ENCODE results near the gene KLHL29. TPM values are rescaled to one million over a fixed set of nuclear protein-coding genes. Genes with fewer than 3 reads are reported as not detected.

KLHL29 gene
- total RNA-seq, 1 experiment from 2014 or later, result 16.7 TPM

DNA sequence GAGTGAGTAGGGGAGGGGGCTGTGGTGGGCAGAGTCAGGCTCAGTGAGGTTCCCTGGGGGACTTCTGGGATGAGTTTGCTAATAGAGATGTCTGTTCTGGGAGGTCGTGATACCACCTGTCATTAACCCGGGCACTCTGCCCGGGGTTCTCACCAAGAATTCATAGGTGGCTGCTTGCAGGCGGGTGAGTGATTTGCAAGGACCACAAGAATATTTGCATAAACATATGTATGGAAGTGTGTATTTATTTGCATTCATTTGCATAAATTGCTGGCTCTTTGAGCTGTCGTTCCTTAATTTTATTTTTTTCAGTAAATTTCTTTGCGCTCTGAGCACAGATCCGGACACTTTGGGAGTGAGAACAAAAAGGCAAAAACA lies 282.0 kb downstream of the KLHL29 start (continued):
- TF ChIP-seq YY1 (IDR thresholded peaks at IDR 0.05; ENCODE audit: extremely low read depth, insufficient replicate concordance, low read depth, low read length), result no peak
- no peak for TF ChIP-seq TCF7L2 (IDR thresholded peaks at IDR 0.05; ENCODE audit: borderline replicate concordance, extremely low read depth, insufficient read depth, insufficient read length)
- TF ChIP-seq EZH2 (IDR thresholded peaks at IDR 0.05), result no peak
- TF ChIP-seq SP1 (IDR thresholded peaks at IDR 0.05; ENCODE audit: low read depth), result no peak
- TF ChIP-seq CEBPB (IDR thresholded peaks at IDR 0.05; ENCODE audit: low read depth), result no peak
- TF ChIP-seq SIN3A (IDR thresholded peaks at IDR 0.05; ENCODE audit: low read depth), result no peak

DNA sequence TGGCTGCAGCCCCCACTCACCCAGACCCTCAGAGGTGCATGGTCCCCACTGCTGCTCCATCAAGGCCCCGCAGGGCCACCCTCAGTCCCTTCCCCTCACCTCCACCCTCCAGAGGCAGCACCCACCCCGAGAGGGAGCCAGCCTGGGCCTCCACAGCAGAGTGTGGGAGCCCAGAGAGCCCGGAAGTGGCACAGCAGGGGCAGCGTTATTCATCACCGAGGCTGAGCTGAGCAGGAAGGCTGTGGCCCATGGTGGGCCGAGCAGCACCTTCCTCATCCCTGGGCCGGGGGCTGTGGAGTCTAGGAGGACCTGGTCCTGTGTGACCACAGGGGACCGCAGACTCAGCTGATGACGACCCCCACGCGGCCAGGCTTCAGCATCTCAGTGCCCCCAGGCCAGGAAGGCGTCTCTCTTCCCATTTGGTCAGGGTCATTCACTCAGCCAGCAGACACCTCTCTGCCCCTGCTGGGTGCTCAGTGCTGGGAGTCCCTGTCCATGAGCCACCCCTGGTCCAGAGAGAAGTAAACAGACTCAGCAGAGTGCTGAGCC lies 283.9 kb downstream of the KLHL29 start:
- Histone ChIP-seq H3K4me3 (replicated peaks in 1 of 2; ENCODE audit: low read depth in 1 of 2, low read length in 2 of 2) (no peak overlapping the region), H2AFZ (ENCODE audit: low read depth, low read length, poor library complexity, severe bottlenecking) (no peak overlapping the region), H4K20me1 (ENCODE audit: insufficient read depth) (no peaks in the 10 kb centered on the region), H3K4me2 (ENCODE audit: low read length) (no peak overlapping the region), H3K27me3 (ENCODE audit: insufficient read depth, low read length) (no peaks in the 10 kb centered on the region), H3K36me3 (ENCODE audit: control insufficient read depth in 1 of 2, insufficient read depth in 2 of 2, low read length in 2 of 2) (no peaks in the 10 kb centered on the region), H3K9ac (ENCODE audit: low read length) (no peak overlapping the region), H3K9me2 (ENCODE audit: insufficient read depth) (no peaks in the 10 kb centered on the region), H3K27ac (ENCODE audit: low read depth, low read length) (no peak overlapping the region), H3K79me2 (ENCODE audit: insufficient read depth, low read length) (no peaks in the 10 kb centered on the region), H3K4me1 (ENCODE audit: control insufficient read depth in 1 of 2, insufficient read depth in 2 of 2, low read length in 2 of 2) (no peaks in the 10 kb centered on the region), H3K9me3 (ENCODE audit: control insufficient read depth in 1 of 2, insufficient read depth in 1 of 2, low read depth in 1 of 2, low read length in 2 of 2) (no peaks in the 10 kb centered on the region)
- ChIA-PET CTCF (no interaction called here), RAD21 (ENCODE audit: low non-redundant PET in 1 of 2, low total read pairs in 2 of 2, uncharacterized antibody in 2 of 2, unreplicated experiment in 2 of 2) (no interaction called here), POLR2A (no interaction called here)
- no TSS peak for BruUV-seq (replicated peaks)
- ATAC-seq (no peak), DNase-seq (ENCODE audit: low read depth, low spot score) (no peak)
- intact Hi-C loops (cut with micrococcal nuclease), result no loop called here
- TF ChIP-seq, protein P1, sequence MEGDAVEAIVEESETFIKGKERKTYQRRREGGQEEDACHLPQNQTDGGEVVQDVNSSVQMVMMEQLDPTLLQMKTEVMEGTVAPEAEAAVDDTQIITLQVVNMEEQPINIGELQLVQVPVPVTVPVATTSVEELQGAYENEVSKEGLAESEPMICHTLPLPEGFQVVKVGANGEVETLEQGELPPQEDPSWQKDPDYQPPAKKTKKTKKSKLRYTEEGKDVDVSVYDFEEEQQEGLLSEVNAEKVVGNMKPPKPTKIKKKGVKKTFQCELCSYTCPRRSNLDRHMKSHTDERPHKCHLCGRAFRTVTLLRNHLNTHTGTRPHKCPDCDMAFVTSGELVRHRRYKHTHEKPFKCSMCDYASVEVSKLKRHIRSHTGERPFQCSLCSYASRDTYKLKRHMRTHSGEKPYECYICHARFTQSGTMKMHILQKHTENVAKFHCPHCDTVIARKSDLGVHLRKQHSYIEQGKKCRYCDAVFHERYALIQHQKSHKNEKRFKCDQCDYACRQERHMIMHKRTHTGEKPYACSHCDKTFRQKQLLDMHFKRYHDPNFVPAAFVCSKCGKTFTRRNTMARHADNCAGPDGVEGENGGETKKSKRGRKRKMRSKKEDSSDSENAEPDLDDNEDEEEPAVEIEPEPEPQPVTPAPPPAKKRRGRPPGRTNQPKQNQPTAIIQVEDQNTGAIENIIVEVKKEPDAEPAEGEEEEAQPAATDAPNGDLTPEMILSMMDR (IDR thresholded peaks at IDR 0.05 in 2 of 3, conservative IDR thresholded peaks at IDR 0.05 in 1 of 3; ENCODE audit: borderline replicate concordance in 1 of 3, insufficient read depth in 1 of 3, low read depth in 2 of 3, low read length in 2 of 3), result no peak
- TF ChIP-seq POLR2AphosphoS5 (IDR thresholded peaks at IDR 0.05; ENCODE audit: low read depth, low read length) (no peak), ZFX (IDR thresholded peaks at IDR 0.05) (no peak), SIN3A (IDR thresholded peaks at IDR 0.05; ENCODE audit: low read depth) (no peak), EZH2 (IDR thresholded peaks at IDR 0.05) (no peak), ELF1 (IDR thresholded peaks at IDR 0.05; ENCODE audit: borderline replicate concordance, low read depth) (no peak), EZH2phosphoT487 (IDR thresholded peaks at IDR 0.05; ENCODE audit: borderline replicate concordance) (no peak), YY1 (IDR thresholded peaks at IDR 0.05; ENCODE audit: extremely low read depth, insufficient replicate concordance, low read depth, low read length) (no peak), JUND (IDR thresholded peaks at IDR 0.05) (no peak), ZNF274 (IDR thresholded peaks at IDR 0.05; ENCODE audit: low read depth, low read length) (no peak)
- TF ChIP-seq, protein P2, sequence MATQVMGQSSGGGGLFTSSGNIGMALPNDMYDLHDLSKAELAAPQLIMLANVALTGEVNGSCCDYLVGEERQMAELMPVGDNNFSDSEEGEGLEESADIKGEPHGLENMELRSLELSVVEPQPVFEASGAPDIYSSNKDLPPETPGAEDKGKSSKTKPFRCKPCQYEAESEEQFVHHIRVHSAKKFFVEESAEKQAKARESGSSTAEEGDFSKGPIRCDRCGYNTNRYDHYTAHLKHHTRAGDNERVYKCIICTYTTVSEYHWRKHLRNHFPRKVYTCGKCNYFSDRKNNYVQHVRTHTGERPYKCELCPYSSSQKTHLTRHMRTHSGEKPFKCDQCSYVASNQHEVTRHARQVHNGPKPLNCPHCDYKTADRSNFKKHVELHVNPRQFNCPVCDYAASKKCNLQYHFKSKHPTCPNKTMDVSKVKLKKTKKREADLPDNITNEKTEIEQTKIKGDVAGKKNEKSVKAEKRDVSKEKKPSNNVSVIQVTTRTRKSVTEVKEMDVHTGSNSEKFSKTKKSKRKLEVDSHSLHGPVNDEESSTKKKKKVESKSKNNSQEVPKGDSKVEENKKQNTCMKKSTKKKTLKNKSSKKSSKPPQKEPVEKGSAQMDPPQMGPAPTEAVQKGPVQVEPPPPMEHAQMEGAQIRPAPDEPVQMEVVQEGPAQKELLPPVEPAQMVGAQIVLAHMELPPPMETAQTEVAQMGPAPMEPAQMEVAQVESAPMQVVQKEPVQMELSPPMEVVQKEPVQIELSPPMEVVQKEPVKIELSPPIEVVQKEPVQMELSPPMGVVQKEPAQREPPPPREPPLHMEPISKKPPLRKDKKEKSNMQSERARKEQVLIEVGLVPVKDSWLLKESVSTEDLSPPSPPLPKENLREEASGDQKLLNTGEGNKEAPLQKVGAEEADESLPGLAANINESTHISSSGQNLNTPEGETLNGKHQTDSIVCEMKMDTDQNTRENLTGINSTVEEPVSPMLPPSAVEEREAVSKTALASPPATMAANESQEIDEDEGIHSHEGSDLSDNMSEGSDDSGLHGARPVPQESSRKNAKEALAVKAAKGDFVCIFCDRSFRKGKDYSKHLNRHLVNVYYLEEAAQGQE (IDR thresholded peaks at IDR 0.05; ENCODE audit: low read depth), result no peak
- TF ChIP-seq, protein P3, sequence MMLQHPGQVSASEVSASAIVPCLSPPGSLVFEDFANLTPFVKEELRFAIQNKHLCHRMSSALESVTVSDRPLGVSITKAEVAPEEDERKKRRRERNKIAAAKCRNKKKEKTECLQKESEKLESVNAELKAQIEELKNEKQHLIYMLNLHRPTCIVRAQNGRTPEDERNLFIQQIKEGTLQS (IDR thresholded peaks at IDR 0.05), result no peak
- TF ChIP-seq, protein P4, sequence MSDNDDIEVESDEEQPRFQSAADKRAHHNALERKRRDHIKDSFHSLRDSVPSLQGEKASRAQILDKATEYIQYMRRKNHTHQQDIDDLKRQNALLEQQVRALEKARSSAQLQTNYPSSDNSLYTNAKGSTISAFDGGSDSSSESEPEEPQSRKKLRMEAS (IDR thresholded peaks at IDR 0.05), result no peak
- TF ChIP-seq, protein P5, sequence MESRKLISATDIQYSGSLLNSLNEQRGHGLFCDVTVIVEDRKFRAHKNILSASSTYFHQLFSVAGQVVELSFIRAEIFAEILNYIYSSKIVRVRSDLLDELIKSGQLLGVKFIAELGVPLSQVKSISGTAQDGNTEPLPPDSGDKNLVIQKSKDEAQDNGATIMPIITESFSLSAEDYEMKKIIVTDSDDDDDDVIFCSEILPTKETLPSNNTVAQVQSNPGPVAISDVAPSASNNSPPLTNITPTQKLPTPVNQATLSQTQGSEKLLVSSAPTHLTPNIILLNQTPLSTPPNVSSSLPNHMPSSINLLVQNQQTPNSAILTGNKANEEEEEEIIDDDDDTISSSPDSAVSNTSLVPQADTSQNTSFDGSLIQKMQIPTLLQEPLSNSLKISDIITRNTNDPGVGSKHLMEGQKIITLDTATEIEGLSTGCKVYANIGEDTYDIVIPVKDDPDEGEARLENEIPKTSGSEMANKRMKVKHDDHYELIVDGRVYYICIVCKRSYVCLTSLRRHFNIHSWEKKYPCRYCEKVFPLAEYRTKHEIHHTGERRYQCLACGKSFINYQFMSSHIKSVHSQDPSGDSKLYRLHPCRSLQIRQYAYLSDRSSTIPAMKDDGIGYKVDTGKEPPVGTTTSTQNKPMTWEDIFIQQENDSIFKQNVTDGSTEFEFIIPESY (IDR thresholded peaks at IDR 0.05; ENCODE audit: extremely low read depth, insufficient replicate concordance, low read length), result no peak
